Right renal cortex interstitium (tissue), 3 donors: Measurements from ENCODE around the gene MED20. TPM values are rescaled to one million over a fixed set of nuclear protein-coding genes. Genes with fewer than 3 reads are reported as not detected.
A peak's percentile ranks its signal among the peaks of the same experiment; 100 is the strongest.
"Not testable (repeated sequence)": the region's sequence is repeated elsewhere in the genome, so short reads cannot be mapped to it uniquely, and the experiment has no call there.

Experiments used
- DNase-seq, 3 donors: peaks; one replicate each; pipeline ENCODE4 v3.0.0-alpha.2; 2013; ENCODE audit warnings: low read depth in 3 of 3, low spot score in 2 of 3
- polyA plus RNA-seq, 3 donors: library from polyadenylated mRNA; unstranded; fragments of 120-200 nt; gene quantifications; one replicate each; pipeline ENCODE4 v1.2.1, GENCODE V29; 2013; ENCODE audit not compliant: insufficient read length in 3 of 3

The MED20 gene
- 10 to 100 TPM; 42.7 to 45.5 (median 44.2) TPM for polyA plus RNA-seq

GRCh38 chr6:41920921-41921711 lies at the start of gene MED20, which contains the start of gene BYSL:
Gene MED20, minus strand, starts transcription at chr6:41921139. Its CDS starts 121 bp downstream, at chr6:41921018.
Gene BYSL, plus strand, starts transcription at chr6:41921499. Its CDS starts 64 bp downstream, at chr6:41921563.
- peak; percentile 91 to 96 (median 93) for DNase-seq

GRCh38 chr6:41970436-41970846 lies 49.5 kb upstream of the MED20 start:
- DNase-seq: no peak

GRCh38 chr6:41967312-41968287 lies 46.7 kb upstream of the MED20 start:
- no peak for DNase-seq

- DNase-seq: no peak
Measured at GRCh38 chr6:41966961-41967311, 46.0 kb upstream of the MED20 start.

GRCh38 chr6:41966214-41966920 lies 45.4 kb upstream of the MED20 start:
- DNase-seq: no peak

GRCh38 chr6:41965429-41966213 lies 44.7 kb upstream of the MED20 start:
- no peak for DNase-seq

GRCh38 chr6:41964201-41964887 lies 43.4 kb upstream of the MED20 start:
- no peak for DNase-seq

GRCh38 chr6:41963371-41963770 lies 42.4 kb upstream of the MED20 start:
- no peak for DNase-seq

- no peak for DNase-seq
Measured at GRCh38 chr6:41960028-41960427, 39.1 kb upstream of the MED20 start.

- no peak for DNase-seq
Measured at GRCh38 chr6:41958022-41958856, 37.3 kb upstream of the MED20 start.

GRCh38 chr6:41957117-41957516 lies 36.2 kb upstream of the MED20 start:
- no peak for DNase-seq

- no peak for DNase-seq
Measured at GRCh38 chr6:41955412-41955811, 34.5 kb upstream of the MED20 start.

- no peak for DNase-seq
Measured at GRCh38 chr6:41954668-41955067, 33.7 kb upstream of the MED20 start.

GRCh38 chr6:41947581-41948220 lies 26.8 kb upstream of the MED20 start:
- no peak for DNase-seq

- no peak for DNase-seq
Measured at GRCh38 chr6:41943456-41943855, 22.5 kb upstream of the MED20 start.

- not testable (repeated sequence) for DNase-seq
Measured at GRCh38 chr6:41942882-41943281, 21.9 kb upstream of the MED20 start.

- DNase-seq: peak in 1 of 3 donors; percentile 52
Measured at GRCh38 chr6:41942067-41942851, 21.3 kb upstream of the MED20 start.
